CD4-positive, alpha-beta T cell treated with Interleukin-10 for 1 hour (primary cell): ENCODE results near the gene HCFC1R1.

Experiments used
- DNase-seq: peaks from one replicate; pipeline ENCODE4 v3.0.0-alpha.2; 2020

Gene HCFC1R1

DNA sequence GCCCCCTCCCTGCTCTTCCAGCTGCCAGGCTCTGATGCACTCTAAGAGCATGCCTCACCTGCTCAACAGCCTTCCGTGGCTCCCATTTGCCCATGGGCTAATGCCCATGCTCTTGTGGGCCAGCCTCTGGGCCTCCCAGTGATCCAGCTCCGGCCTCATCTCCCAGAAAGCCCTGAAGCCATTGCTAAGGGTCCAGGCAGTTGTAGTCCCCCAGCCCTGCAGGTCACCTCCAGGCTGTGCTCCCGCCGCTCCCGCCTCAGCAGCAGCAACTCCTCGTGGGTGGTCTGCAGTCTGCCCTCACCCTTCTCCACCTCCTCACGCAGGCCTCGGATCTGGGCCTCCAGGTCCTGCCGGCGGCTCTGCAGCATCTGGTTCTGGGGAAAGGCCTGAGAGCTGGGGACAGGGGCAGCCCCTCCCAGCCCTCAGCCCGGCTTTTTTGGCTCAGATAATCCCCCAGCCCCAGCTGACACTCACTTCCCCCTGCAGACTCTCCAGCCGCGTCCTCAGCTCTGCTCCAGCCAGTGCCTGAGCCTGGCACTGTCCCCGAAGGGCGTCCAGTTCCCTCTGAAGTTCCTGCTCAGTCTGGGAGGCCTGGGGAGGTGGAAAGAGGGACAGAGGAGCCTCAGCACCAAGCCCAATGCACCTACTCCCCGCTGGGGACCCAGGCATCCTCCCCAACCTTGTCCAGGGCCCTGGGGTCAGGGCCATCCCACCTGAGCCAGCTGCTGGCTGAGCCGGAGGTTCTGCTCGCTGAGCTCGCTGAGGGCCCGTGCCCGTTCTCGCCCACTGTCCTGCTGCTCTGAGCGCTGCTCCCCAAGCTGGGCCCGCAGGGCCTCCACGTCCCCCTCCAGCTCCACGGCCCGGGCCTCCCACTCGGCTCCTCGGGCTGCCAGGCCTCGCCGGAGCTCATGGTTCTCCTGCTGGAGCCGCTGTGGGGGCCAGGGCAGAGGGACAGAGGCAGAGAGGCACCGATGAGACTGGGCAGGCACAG lies 6.8 kb upstream of the HCFC1R1 start:
- DNase-seq, result no peak

DNA sequence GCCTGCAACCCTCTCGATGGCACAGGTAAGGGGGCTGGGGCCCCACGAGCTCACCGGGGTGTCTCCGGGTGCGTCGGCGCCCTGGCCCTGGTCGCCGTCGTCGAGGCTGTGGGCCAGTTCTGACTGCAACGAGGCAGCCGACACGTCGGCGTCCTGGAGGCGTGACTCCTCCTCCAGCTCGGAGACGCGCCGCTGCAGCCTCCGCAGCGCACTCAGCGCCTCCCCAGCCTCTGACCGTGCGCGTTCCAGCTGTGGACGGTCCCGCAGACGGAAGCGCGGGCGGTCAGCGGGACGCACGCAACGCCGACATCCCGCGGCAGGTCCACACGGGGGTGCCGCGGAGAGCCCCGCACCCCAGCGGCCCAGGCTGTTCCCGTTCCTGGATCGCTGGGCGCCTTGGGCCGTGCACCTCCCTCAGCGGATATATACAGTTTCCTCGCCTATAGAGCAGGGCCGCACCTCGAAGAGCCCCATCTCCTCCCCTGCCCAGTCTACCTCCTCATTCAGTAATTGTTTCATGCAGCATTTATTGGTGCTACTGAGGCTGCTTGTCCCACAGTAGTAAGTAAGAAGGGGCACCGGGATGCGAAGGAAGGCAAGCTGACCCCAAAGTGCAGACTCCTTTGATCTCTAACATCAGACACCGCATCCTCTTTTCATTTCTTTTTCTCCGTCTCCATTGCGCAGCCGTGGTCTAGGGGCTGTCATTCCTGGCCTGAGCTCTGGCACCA lies 5.9 kb upstream of the HCFC1R1 start:
- peak; percentile 44 for DNase-seq

DNA sequence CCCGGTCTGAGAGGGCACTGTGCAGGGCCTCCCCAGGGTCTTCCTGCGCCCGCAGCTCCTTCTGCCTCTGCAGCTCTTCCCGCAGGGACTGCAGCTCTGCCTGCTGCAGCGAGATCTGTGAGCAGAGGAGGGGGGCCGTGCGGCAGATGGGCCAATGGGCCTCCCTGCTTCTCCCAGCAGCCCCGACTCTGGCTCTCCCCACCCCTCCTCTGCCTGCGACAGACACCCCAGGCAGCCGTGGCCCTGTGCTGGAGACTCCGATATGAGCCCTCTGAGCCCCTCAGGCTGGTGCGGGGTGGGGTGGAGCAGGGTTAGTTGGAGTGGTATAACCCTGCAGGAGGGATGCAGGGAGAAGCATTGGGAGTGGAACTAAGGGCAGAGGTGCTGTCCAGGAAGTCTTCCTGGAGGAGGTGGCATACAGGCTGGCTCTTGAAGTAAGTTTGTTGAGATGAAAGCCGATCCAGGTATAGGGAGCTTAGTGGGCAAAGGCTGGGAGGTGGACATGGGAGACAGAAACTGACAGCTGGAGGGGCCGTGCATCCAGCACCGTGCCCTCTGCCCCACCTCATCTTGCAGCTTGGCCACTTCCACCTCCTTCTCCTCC lies 5.1 kb upstream of the HCFC1R1 start:
- DNase-seq, result no peak

DNA sequence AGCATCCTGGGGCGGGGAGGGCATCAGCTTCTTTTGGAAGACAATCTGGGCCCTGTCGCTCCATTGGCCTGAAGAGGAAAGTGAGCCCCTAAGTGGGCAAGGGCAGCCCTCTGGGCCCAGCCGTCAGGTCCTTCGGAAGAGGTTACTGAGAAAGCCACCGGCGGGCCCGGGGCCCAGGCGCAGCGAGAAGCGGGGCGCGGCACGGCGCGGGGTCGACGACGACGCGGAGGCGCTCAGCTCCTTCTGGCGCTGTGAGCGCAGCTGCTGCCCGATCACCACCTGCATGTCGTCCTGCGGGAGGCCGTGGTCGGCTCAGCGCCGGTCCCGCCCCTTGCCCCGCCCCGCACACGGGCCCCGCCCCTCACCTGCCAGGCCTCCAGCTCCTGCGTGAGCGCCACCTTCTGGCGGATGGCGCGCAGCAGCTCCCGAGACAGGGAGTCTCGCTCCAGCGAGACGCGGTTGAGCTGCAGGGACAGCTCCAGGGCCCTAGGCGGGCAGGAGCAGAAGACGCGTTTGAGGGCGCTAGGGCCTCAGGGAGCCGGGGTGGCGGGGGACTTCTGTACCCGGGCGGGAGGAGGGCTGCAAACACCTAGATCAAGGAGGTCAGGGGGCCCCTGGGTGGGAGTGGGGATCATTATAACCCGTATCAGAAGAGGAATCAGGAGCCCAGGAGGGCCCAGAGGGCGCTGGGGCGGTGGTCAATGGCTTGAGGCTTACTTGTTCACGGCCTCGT lies 4.4 kb upstream of the HCFC1R1 start:
- peak; percentile 91 for DNase-seq

DNA sequence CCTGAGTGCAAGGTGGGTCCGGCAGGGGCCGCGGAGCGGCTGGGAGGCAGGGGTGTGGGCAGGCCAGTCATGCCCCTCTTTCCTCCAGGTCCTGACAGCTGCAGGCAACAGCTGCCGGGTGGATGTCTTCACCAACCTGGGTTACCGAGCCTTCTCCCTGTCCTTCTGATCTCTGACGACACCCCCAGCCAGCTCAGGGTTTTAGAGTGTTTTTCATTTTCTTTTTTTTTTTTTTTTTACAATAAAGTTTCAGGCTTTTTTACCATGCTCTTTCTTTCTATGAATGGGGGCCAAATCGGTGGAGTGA lies 3.7 kb upstream of the HCFC1R1 start:
- no peak for DNase-seq

DNA sequence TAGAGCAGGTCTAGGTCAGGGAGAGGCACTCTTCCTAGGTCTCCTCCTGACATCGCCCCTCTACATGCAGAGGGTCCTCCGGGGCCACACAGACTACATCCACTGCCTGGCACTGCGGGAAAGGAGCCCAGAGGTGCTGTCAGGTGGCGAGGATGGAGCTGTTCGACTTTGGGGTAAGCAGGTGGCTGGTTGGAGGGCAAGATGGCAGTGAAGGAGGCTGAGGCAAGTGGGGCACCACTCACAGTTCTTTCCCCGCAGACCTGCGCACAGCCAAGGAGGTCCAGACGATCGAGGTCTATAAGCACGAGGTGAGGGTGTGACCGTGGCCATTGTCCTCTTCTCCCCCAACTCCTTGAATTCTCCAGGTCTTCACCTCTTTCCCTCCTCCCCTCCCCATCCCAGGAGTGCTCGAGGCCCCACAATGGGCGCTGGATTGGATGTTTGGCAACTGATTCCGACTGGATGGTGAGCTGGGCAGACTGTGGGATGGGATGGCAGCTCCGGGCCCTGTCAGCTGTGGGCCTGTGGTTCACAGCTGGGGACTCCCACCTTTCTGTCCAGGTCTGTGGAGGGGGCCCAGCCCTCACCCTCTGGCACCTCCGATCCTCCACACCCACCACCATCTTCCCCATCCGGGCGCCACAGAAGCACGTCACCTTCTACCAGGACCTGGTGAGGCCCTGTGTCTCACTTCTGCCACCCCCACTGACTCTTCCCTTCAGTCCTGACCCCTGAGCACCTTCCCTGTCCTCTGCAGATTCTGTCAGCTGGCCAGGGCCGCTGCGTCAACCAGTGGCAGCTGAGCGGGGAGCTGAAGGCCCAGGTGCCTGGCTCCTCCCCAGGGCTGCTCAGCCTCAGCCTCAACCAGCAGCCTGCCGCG lies 3.1 kb upstream of the HCFC1R1 start:
- no peak for DNase-seq

DNA sequence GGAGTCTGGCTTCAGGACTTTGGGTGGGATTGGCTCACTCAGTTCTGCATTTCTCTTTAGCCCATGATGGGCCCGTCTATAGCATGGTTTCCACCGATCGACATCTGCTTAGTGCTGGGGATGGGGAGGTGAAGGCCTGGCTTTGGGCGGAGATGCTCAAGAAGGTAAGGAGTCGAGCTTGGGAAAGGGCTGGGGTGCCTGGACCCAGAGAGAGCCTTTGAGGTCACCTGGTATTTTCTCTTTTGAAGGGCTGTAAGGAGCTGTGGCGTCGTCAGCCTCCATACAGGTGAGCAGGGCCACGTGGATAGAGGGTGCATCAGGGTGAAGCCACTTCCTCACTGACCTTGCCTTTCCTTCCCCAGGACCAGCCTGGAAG lies 2.2 kb upstream of the HCFC1R1 start:
- no peak for DNase-seq

DNA sequence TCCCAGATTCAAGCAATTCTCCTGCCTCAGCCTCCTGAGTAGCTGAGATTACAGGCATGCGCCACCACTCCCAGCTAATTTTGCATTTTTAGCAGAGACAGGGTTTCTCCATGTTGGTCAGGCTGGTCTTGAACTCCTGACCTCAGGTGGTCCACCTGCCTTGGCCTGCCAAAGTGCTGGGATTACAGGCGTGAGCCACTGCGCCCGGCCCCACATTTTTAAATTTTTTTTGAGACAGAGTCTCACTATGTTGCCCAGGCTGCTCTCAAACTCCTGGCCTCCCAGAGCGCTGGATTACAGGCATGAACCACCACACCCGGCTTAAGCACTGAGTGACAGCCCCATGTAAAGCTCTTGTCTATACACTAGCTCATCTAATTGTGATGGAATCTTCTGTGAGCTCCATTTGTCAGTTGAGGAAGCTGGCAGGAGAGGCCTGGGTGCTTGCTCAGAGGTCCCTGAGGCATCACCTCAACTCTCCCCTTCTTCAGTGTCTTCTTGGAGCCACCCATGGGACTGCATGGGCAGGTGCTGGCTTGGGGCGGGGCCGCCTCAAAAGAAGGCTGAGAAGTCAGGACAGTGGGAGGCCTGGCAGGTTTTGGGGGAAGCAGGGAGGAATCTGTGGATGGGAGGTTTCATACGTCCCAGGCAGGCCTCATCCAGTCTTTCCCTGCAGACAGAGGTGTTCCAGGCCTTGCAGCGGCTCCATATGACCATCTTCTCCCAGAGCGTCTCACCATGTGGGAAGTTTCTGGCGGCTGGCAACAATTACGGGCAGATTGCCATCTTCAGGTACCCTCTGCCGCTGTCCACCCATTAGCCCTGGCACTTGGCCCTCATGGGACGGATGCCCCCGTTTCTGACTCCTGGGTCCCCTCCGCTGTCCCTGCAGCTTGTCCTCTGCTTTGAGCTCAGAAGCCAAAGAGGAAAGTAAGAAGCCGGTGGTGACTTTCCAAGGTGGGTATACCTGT lies 1.6 kb upstream of the HCFC1R1 start:
- DNase-seq, result no peak

DNA sequence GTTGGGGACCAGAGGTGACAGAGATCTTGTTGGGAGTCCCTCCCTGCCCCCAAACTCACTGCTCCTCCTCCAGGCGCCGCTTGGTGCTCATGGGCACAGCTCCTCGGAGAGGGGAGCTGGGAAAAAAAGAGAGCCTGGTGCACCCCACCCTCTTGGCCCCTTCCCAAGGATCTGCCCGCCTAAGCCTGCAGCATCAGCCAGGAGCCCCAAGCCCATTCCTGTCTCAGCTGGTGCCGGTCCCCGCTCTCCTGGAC lies 400 bp downstream of the HCFC1R1 start:
- DNase-seq, result no peak

DNA sequence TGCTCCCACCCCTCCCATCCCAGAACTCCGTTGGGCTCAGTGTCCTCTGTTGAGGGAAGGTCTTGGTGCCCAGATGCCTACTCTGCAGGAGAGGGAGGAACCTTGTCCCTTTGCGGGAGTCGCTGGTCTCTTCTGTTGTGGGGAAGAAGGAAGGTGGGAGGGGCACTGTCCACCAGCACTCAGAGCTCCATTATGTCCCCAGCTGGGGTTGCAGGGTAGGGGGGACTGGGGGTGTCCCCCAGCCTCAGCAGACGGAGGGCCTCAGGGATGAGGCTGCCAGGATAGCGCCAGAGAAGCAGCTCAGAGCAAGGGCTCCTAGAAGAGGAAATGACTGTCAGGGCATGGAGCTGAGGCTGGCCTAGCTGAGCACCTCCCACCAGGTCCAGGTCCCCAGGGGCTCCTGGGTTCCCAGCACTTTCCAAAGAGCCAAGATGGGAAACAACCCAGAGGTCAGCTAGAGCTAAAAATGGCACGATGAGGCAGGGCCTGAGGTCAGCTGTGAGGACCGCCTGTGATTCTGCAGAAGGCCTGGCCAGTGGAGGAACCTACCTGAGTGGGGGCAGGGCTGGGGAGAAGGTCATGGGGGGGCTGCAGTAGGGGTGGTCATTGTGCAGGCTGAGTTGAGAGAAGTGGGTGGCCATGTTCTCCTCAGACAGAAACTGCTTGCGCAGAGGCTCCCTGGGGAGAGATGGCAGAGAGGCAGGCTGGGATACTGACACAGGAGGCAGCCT lies 893 bp downstream of the HCFC1R1 start:
- no peak for DNase-seq

DNA sequence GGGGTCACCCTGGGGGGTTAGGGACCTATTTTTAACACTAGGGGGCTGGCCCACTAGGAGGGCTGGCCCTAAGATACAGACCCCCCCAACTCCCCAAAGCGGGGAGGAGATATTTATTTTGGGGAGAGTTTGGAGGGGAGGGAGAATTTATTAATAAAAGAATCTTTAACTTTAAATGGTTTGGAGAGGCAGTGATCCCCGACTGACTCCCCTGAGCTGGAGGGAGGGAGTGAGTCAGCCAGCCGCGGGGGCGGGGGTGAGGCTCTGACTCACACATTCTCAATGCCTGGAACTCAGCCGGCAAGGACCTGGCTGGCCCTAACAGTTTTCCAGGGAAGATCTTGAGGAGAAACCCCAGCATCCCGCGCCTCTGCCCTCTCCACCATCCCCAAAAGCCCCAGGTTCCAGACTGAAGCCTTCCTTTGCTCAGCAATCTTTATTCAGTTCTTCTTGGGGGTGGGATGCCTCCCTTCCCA lies 1.5 kb downstream of the HCFC1R1 start:
- DNase-seq, result peak; percentile 68

DNA sequence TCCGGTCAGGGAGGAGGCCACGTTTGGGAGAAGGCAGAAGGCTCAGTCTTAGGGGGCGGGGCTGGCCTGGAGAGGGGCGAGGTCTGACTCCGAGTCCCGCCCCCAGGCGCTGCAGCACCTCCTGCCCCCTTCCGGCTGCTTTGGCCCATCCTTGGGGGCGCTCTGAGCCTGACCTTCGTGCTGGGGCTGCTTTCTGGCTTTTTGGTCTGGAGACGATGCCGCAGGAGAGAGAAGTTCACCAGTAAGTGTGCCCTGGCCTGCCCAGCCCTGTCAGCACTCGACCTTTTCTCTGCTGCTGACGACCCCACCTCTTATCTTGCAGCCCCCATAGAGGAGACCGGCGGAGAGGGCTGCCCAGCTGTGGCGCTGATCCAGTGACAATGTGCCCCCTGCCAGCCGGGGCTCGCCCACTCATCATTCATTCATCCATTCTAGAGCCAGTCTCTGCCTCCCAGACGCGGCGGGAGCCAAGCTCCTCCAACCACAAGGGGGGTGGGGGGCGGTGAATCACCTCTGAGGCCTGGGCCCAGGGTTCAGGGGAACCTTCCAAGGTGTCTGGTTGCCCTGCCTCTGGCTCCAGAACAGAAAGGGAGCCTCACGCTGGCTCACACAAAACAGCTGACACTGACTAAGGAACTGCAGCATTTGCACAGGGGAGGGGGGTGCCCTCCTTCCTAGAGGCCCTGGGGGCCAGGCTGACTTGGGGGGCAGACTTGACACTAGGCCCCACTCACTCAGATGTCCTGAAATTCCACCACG lies 2.1 kb downstream of the HCFC1R1 start:
- DNase-seq, result peak; percentile 66

DNA sequence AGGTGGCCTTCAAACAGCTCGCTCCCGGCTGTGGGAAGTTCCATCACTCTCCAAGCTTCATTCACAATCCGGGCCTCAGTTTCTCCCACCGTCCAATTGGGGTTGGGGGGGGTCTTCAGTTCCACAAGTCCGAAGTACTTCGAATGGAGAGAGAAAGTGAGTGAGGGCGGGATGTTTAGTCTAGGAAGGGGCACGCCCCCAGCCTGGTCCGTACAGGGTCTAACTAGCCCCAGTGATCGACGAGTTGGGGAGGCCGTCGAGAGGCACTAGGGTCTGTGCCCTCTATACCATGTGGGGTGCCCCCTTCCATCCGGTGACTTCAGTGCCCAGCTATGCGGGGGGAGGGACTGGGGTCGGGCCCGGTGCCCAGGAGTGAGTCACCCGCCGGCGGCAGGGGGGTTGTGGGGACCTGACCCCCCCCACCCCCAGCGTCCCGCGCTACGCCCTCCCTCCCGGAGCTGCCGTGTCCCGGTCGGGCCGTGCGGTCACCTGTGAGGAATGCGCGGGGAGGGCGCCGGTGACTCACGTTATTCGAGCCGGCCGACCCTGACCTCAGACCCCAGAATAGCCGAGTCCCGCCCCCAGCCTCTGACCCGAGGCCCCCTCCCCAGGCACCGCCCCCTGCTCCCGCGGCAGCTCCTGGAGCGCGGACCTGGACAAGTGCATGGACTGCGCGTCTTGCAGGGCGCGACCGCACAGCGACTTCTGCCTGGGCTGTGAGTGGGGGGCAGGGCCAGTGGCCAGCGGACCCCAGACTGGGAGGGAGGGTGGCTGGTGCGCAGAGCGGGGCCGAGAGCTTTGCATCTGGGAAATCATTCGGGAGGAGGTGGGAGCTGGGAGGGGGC lies 2.9 kb downstream of the HCFC1R1 start:
- DNase-seq, result peak; percentile 73

DNA sequence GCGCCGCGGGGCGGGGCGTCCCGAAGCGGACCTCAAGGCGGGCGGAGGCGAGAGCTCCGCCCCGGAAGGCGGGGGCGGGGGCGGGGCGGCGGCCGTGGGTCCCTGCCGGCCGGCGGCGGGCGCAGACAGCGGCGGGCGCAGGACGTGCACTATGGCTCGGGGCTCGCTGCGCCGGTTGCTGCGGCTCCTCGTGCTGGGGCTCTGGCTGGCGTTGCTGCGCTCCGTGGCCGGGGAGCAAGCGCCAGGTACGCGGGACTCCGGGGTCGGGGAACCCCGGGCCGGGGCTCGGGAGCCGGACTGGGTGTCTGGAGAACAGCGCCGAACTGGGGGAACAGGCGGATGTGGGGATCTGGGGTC lies 3.5 kb downstream of the HCFC1R1 start, which contains the start of gene TNFRSF12A:
TNFRSF12A (plus strand) TSS at position 122 of the 357 bp plus-strand sequence; CDS start at position 152, 30 bp downstream.
- peak; percentile 77 for DNase-seq

DNA sequence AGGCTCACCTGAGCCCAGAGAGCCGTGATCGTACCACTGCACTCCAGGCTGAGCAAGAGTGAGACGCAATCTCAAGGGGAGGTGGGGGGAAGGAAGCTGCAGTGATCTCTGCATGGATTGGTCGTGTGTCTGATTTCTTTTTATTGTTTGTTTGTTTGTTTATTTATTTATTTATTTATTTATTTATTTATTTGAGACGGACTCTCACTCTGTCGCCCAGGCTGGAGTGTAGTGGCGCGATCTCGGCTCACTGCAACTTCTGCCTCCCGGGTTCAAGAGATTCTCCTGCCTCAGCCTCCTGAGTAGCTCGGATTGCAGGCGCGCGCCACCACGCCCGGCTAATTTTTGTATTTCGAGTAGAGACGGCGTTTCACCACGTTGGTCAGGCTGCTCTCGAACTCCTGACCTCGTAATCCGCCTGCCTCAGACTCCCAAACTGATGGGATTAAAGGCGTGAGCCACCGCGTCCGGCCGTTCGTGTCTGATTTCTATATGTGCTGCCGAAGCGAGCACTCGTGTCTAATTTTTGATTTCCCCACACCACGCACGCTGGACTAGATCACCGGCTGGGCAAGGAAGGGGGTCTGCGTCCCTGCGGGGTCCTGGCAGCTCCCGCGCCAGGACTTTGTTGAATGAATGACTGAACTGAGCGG lies 4.0 kb downstream of the HCFC1R1 start:
- DNase-seq, result no peak

DNA sequence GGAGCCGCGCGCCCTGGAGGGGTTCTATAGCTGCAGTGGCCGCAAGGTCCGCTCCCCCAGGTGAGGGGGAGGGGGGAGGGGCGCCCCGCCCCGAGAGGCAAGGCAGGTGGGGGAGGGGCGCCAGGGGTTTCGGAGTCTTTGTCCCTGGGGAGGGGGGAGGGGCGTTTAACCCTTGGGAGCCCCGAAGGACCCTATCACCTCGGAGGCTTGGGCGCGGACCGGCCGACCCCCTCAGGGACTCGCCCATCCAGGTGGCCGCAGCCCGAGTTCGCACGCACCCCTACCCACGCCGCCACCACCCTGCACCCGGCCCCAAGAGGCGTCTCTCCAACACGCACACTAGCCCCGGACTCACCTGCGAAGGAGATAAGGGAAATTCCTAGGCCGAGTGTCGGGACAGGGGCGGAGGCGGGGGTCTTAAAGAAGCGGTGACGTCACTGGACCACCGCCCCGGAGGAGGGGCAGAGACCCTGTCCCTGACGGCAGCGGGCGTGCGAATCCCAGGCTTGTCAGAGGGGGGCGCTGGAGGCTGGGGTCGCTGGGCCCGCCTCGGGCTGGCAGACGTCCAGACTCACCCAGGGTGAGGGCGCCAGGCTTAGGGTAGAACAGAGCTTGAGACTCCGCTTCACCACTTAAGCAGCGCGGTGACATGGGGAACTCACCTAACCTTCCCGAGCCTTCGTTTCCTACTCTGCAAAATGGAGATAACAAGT lies 5.8 kb downstream of the HCFC1R1 start, which contains the start of gene CLDN6:
CLDN6 (minus strand) TSS at position 390 of the 713 bp plus-strand sequence. CDS start 2,162 bp downstream, outside the sequence.
- DNase-seq, result peak; percentile 33

DNA sequence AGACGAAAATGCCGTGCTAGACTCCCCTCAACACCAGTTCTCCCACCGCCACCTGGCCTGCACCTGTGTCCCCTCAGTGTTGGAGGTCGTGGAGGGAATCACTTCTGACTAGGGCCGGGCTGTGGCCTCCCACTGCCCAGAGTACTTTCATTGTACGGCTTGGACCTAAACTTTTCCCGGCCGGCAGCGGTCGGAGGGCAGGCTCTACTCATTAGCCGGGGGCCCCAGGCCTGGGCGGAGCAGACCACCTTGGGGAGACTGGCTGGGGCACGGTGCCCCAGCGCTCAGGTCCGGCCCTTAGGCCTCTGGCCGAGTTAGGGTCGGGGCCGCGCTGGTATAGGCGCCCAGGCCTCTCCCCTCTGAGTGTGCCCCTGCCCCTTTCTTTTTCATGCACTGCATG lies 6.4 kb downstream of the HCFC1R1 start:
- DNase-seq, result no peak
